Measurements from ENCODE around the gene FOXB1.

GRCh38 chr15:60021589-60022378, 17.7 kb downstream of the FOXB1 start:
- no peak for TF ChIP-seq POLR2AphosphoS5 (IDR thresholded peaks at IDR 0.05)
- no peak for TF ChIP-seq CTCF (IDR thresholded peaks at IDR 0.05)
